Activated CD8-positive, alpha-beta T cell treated with anti-CD3 and anti-CD28 coated beads for 36 hours (primary cell): ENCODE data around the gene LRFN2. TPM values are rescaled to one million over a fixed set of nuclear protein-coding genes. Genes with fewer than 3 reads are reported as not detected.

Experiments used
- ATAC-seq: fragments of 200-7000 bp; cut with Tn5 transposase; one replicate; pipeline ENCODE4 v1.10.0; 2021; ENCODE audit warnings: mild to moderate bottlenecking, moderate library complexity
- CTCF ChIA-PET: fragments of 350-600 bp; sonication (Branson Sonifier 250); formaldehyde crosslinking; loops from one replicate; lab custom pipeline; 2021; ENCODE audit warnings: antibody characterized with exemption; lab: Charles Lee
- POLR2A ChIA-PET: fragments of 350-600 bp; sonication (Branson Sonifier 250); formaldehyde crosslinking; loops from one replicate; lab custom pipeline; 2021; ENCODE audit warnings: antibody characterized with exemption; lab: Charles Lee
- DNase-seq: peaks from one replicate; pipeline ENCODE4 v3.0.0-alpha.2; 2020
- H3K27ac Mint-ChIP-seq: one replicate; pipeline ENCODE4 v1.8.0; 2021; ENCODE audit warnings: mild to moderate bottlenecking, mixed read lengths
- H3K27me3 Mint-ChIP-seq: one replicate; pipeline ENCODE4 v1.8.0; 2021; ENCODE audit warnings: mixed read lengths
- H3K36me3 Mint-ChIP-seq: one replicate; pipeline ENCODE4 v1.8.0; 2021; ENCODE audit warnings: low read depth, mixed read lengths
- H3K4me1 Mint-ChIP-seq: one replicate; pipeline ENCODE4 v1.8.0; 2021; ENCODE audit warnings: low read depth, mixed read lengths
- H3K4me3 Mint-ChIP-seq: one replicate; pipeline ENCODE4 v1.8.0; 2021; ENCODE audit warnings: mild to moderate bottlenecking, moderate library complexity, mixed read lengths
- H3K9me3 Mint-ChIP-seq: one replicate; pipeline ENCODE4 v1.8.0; 2021; ENCODE audit warnings: mixed read lengths
- CTCF ChIP-seq: fragments of 200-600 bp; IDR thresholded peaks from one replicate; pipeline ENCODE4 v1.8.0; 2022; ENCODE audit warnings: antibody characterized with exemption, mild to moderate bottlenecking
- intact Hi-C: fragments of 100-400 bp; cut with micrococcal nuclease; formaldehyde crosslinking; loops from one replicate; pipeline ENCODE4 v1.10.0; 2022
- total RNA-seq, 2 experiments: library from RNA; stranded (reverse); gene quantifications; one replicate each; pipeline ENCODE4 v1.2.3, GENCODE V29; 2021

The LRFN2 gene
- total RNA-seq, 2 experiments from 2014 or later, result not detected

DNA sequence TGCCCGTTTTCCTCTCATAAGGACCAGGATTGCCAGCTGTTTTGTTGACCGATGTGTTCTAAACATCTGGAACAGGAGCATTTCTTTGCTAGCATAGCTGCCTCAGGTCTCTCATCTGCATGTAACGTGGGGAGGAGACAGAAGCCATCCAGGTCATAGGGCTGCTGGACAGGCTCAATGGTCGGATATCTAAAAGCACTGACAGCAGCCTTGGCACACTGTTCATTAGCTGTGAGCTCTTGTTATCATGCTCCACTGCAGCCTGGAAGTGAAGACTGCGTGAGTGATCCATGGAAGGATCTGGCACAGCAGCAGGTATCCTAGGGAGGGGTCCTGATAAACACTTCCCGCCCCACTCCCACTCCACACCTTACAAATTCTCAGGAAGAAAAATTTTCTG lies 175.3 kb downstream of the LRFN2 start:
- Mint-ChIP-seq H3K9me3 (no peaks in the 10 kb centered on the region), H3K4me3 (no peak overlapping the region), H3K27me3 (no peaks in the 10 kb centered on the region), H3K4me1 (no peaks in the 10 kb centered on the region), H3K36me3 (no peaks in the 10 kb centered on the region), H3K27ac (no peak overlapping the region)
- POLR2A ChIA-PET, result no interaction called here
- ATAC-seq (no peak), DNase-seq (no peak)
- TF ChIP-seq CTCF, result no peak
- CTCF ChIA-PET, result no interaction called here
- intact Hi-C loops, result no loop called here

DNA sequence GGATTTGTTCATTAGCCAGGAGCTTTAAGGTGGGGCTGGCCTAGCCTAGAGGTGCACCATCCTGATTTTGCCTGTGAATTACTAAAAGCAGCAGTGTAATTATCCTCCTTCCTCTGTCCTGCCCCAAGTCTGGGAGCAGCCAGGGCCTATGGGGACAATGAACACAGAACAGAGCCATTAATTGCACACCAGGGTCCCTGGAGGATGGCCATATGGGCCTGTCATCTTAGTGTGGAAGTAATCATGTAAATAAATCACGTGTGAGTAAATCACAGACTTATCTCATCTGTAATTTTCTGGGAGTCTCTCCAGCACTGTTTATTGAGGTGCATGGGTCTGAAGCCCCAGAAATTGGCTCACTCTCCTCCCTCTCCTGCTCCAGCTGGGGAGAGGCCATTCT lies 176.3 kb downstream of the LRFN2 start:
- DNase-seq (no peak), ATAC-seq (no peak)
- H3K27ac Mint-ChIP-seq, result no peak overlapping the region
- intact Hi-C loops, result no loop called here
- CTCF ChIA-PET, result no interaction called here
- H3K4me3 Mint-ChIP-seq, result no peak overlapping the region
- H3K36me3 Mint-ChIP-seq, result no peaks in the 10 kb centered on the region
- no peaks in the 10 kb centered on the region for H3K27me3 Mint-ChIP-seq
- H3K9me3 Mint-ChIP-seq, result no peaks in the 10 kb centered on the region
- TF ChIP-seq CTCF, result no peak
- H3K4me1 Mint-ChIP-seq, result no peaks in the 10 kb centered on the region
- POLR2A ChIA-PET, result no interaction called here

DNA sequence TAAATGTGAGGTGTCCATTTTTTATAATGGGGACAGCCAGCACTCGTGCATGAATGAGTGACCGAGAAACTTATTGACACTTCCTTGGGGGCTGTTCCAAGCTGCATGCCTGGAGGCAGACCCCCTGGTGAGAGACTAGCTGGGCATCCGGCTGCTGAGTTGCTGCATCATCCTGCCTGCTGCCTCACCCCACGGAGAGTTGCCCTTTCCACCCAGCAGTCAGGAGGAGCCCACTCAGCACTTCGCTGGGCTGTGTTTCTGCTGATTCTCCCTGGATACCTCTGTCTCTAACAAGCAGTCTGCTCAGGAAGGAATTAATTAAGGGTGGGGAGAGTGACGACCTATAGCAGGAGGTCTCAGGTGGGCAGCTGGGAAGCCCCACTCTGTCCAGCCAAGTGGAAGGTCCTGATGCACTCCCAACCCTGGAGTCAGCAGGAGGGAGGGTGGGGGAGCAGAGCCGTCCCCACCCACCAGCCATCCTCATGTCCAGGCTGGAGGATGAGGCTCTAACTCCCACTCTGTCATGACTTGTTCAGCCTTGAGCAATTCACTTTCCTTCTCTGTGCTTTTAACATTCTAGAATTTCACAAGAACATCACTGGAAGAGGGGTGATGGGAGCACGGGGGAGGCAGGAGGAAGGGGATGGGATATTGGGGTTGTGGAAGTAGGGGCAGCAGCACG lies 177.3 kb downstream of the LRFN2 start:
- DNase-seq (no peak), ATAC-seq (no peak)
- Mint-ChIP-seq H3K9me3 (no peaks in the 10 kb centered on the region), H3K4me1 (no peaks in the 10 kb centered on the region), H3K27me3 (no peaks in the 10 kb centered on the region), H3K4me3 (no peak overlapping the region), H3K27ac (no peak overlapping the region), H3K36me3 (no peaks in the 10 kb centered on the region)
- CTCF ChIA-PET, result no interaction called here
- intact Hi-C loops, result no loop called here
- POLR2A ChIA-PET, result no interaction called here
- TF ChIP-seq CTCF, result no peak

GRCh38 chr6:40408786-40409542 lies 178.2 kb downstream of the LRFN2 start:
- ATAC-seq, result no peak
- no peak overlapping the region for H3K4me3 Mint-ChIP-seq
- no peaks in the 10 kb centered on the region for H3K36me3 Mint-ChIP-seq
- H3K27me3 Mint-ChIP-seq, result no peaks in the 10 kb centered on the region
- CTCF ChIA-PET, result no interaction called here
- POLR2A ChIA-PET, result no interaction called here
- H3K27ac Mint-ChIP-seq, result no peak overlapping the region
- no peak for TF ChIP-seq CTCF
- H3K4me1 Mint-ChIP-seq, result no peaks in the 10 kb centered on the region
- intact Hi-C loops, result no loop called here
- no peak for DNase-seq
- no peaks in the 10 kb centered on the region for H3K9me3 Mint-ChIP-seq

GRCh38 chr6:40407239-40407638 lies 179.9 kb downstream of the LRFN2 start:
- Mint-ChIP-seq H3K27me3 (no peaks in the 10 kb centered on the region), H3K4me3 (no peak overlapping the region), H3K27ac (no peak overlapping the region), H3K9me3 (no peaks in the 10 kb centered on the region), H3K36me3 (no peaks in the 10 kb centered on the region), H3K4me1 (no peaks in the 10 kb centered on the region)
- no peak for TF ChIP-seq CTCF
- DNase-seq, result no peak
- CTCF ChIA-PET, result no interaction called here
- no peak for ATAC-seq
- POLR2A ChIA-PET, result no interaction called here
- intact Hi-C loops, result no loop called here
